Hepatocyte (in vitro differentiated cells): ENCODE measurements around the gene RAD51D. TPM values are rescaled to one million over a fixed set of nuclear protein-coding genes. Genes with fewer than 3 reads are reported as not detected.

Experiments
- DNase-seq: peaks from one replicate; pipeline ENCODE4 v3.0.0-alpha.2; 2016; ENCODE audit warnings: low spot score
- H2AFZ ChIP-seq: fragments of 200-600 bp; sonication (generic); 2 replicates; pipeline ENCODE4 v1.6.0; 2016; ENCODE audit warnings: antibody characterized with exemption, mild to moderate bottlenecking
- H3K27ac ChIP-seq: fragments of 200-600 bp; sonication (generic); 2 replicates; pipeline ENCODE4 v1.5.1; 2016; ENCODE audit warnings: mild to moderate bottlenecking
- H3K27me3 ChIP-seq: fragments of 200-600 bp; sonication (generic); 2 replicates; pipeline ENCODE4 v1.6.1; 2016
- H3K36me3 ChIP-seq: fragments of 200-600 bp; sonication (generic); replicated peaks from 2 replicates; pipeline ENCODE4 v1.5.1; 2016; ENCODE audit warnings: low read depth; ENCODE audit not compliant: insufficient read depth
- H3K4me1 ChIP-seq: fragments of 200-600 bp; sonication (generic); 2 replicates; pipeline ENCODE4 v1.5.1; 2016; ENCODE audit warnings: mild to moderate bottlenecking, moderate library complexity; ENCODE audit not compliant: insufficient read depth
- H3K4me2 ChIP-seq: fragments of 200-600 bp; sonication (generic); 2 replicates; pipeline ENCODE4 v1.6.0; 2016
- H3K4me3 ChIP-seq: fragments of 200-600 bp; sonication (generic); 2 replicates; pipeline ENCODE4 v1.5.1; 2016; ENCODE audit warnings: mild to moderate bottlenecking
- H3K79me2 ChIP-seq: fragments of 200-600 bp; sonication (generic); 2 replicates; pipeline ENCODE4 v1.6.0; 2017; ENCODE audit warnings: mild to moderate bottlenecking
- H3K9me2 ChIP-seq: fragments of 200-600 bp; sonication (generic); replicated peaks from 2 replicates; pipeline ENCODE4 v1.6.0; 2017; ENCODE audit warnings: mild to moderate bottlenecking; ENCODE audit not compliant: insufficient read depth
- H3K9me3 ChIP-seq: fragments of 200-600 bp; sonication (generic); 2 replicates; pipeline ENCODE4 v1.5.1; 2016; ENCODE audit warnings: low read depth, mild to moderate bottlenecking
- H4K20me1 ChIP-seq: fragments of 200-600 bp; sonication (generic); 2 replicates; pipeline ENCODE4 v1.6.0; 2016; ENCODE audit warnings: mild to moderate bottlenecking; ENCODE audit not compliant: insufficient read depth, poor library complexity, severe bottlenecking
- CTCF ChIP-seq: fragments of 200-600 bp; sonication (generic); IDR thresholded peaks from 2 replicates; pipeline ENCODE4 v1.5.1; 2016; ENCODE audit warnings: antibody characterized with exemption, mild to moderate bottlenecking; ENCODE audit not compliant: poor library complexity
- EZH2 ChIP-seq: fragments of 200-600 bp; sonication (generic); IDR thresholded peaks from 2 replicates; pipeline ENCODE4 v1.6.1; 2016; ENCODE audit warnings: antibody characterized with exemption, mild to moderate bottlenecking, borderline replicate concordance
- EZH2phosphoT487 ChIP-seq: fragments of 200-600 bp; sonication (generic); IDR thresholded peaks from one replicate; pipeline ENCODE4 v1.6.1; 2018; ENCODE audit warnings: antibody characterized with exemption, mild to moderate bottlenecking, low read depth, moderate library complexity; ENCODE audit not compliant: unreplicated experiment, severe bottlenecking
- WGBS: methylation state at CpG from one replicate; pipeline ENCODE4 v1.1.6; 2016; ENCODE audit warnings: low lambda C conversion rate; ENCODE audit errors: missing lambda C conversion rate; 5-methylcytosine and 5-hydroxymethylcytosine counted together
- polyA plus RNA-seq: library from polyadenylated mRNA; unstranded; fragments of >200 nt; fragmentation: Nextera tagmentation; extraction: Ambion mirVana; gene quantifications from 2 replicates; pipeline ENCODE4 v1.2.1, GENCODE V29; 2016
- total RNA-seq: library from RNA; depleted of rRNA; stranded (reverse); fragments of >200 nt; gene quantifications from 2 replicates; pipeline ENCODE4 v1.2.3, GENCODE V29; 2014

Gene RAD51D
- total and polyA plus RNA-seq, 2 experiments from 2014 or later: 7.1 to 9.9 TPM

- Histone ChIP-seq H3K4me3 (no peak overlapping the region), H3K4me2 (no peak overlapping the region), H3K79me2 (no peaks in the 10 kb centered on the region), H3K36me3 (no peaks in the 10 kb centered on the region), H4K20me1 (no peaks in the 10 kb centered on the region), H3K27me3 (no peaks in the 10 kb centered on the region), H3K27ac (no peak overlapping the region), H3K9me2 (no peaks in the 10 kb centered on the region), H2AFZ (no peak overlapping the region), H3K9me3 (no peaks in the 10 kb centered on the region), H3K4me1 (no peaks in the 10 kb centered on the region)
- WGBS: 90% methylated on average over 5 of the region's 5 CpGs
- TF ChIP-seq EZH2: no peak
- no peak for TF ChIP-seq CTCF
- no peak for TF ChIP-seq EZH2phosphoT487
- no peak for DNase-seq
Measured at GRCh38 chr17:35103271-35103670, 16.4 kb downstream of the RAD51D start.

DNA sequence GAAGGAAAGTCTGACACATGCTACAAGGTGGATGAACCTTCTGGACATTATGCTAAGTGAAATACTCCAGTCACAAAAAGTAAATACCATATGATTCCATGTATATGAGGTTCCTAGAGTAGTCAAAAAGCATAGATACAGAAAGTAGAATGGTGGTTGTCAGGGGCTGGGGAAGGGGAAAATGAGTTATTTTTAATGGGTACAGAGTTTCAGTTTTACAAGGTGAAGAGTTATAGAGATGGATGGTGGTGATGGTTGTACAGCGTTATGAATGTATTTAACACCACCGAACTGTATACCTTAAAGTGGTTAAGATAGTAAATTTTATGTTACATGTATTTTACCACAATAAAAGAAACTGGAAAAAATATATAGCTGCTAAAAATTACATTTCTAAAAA lies 17.9 kb downstream of the RAD51D start:
- Histone ChIP-seq H2AFZ (no peak overlapping the region), H3K36me3 (no peaks in the 10 kb centered on the region), H3K4me2 (no peak overlapping the region), H3K4me1 (no peaks in the 10 kb centered on the region), H3K9me2 (no peaks in the 10 kb centered on the region), H4K20me1 (no peaks in the 10 kb centered on the region), H3K79me2 (no peaks in the 10 kb centered on the region), H3K27me3 (no peaks in the 10 kb centered on the region), H3K9me3 (no peaks in the 10 kb centered on the region), H3K4me3 (no peak overlapping the region), H3K27ac (no peak overlapping the region)
- TF ChIP-seq EZH2: no peak
- TF ChIP-seq EZH2phosphoT487: no peak
- TF ChIP-seq CTCF: no peak
- WGBS: 96% methylated on average over 2 of the region's 2 CpGs
- DNase-seq: no peak

DNA sequence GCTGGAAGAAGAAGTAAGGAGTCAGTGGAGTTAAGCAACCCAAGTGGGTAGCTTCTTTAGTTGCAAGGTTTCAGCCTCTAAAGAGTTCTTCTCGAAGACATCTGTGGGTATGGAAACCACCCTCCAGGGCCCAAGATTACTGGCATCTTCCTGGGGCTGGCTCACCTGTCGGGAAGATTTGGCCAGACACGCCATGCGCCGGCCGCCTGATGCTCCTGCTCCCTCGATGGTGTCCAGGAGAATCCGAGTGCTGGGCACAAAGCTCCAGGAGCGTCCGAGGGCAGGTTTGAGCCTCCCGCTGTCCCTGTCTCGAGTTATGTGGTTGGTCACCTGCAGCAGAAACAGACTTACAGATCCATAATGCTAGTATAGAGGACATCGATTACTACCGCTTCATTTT lies 18.6 kb downstream of the RAD51D start:
- WGBS: 98% methylated on average over 14 of the region's 14 CpGs

More for the DNA sequence above, 18.6 kb downstream of the RAD51D start:
- Histone ChIP-seq H3K4me3 (no peak overlapping the region), H3K9me2 (no peaks in the 10 kb centered on the region), H3K9me3 (no peaks in the 10 kb centered on the region), H2AFZ (no peak overlapping the region), H3K79me2 (no peaks in the 10 kb centered on the region), H3K36me3 (no peaks in the 10 kb centered on the region), H3K4me2 (no peak overlapping the region), H4K20me1 (no peaks in the 10 kb centered on the region), H3K27me3 (no peaks in the 10 kb centered on the region), H3K27ac (no peak overlapping the region), H3K4me1 (no peaks in the 10 kb centered on the region)
- DNase-seq: no peak
- no peak for TF ChIP-seq CTCF
- TF ChIP-seq EZH2: no peak
- no peak for TF ChIP-seq EZH2phosphoT487
